ENCODE results near the gene FGD1. TPM values are rescaled to one million over a fixed set of nuclear protein-coding genes. Genes with fewer than 3 reads are reported as not detected.
A peak's percentile ranks its signal among the peaks of the same experiment; 100 is the strongest.

The FGD1 gene
- total and polyA plus RNA-seq, 2 donors (not counting 1 experiment from before 2014, with no cell fraction given): 4.3 to 4.5 TPM

GRCh38 chrX:54483946-54484345, 12.1 kb downstream of the FGD1 start:
- H3K36me3 ChIP-seq (ENCODE audit: control insufficient read depth, insufficient read depth, low read length): no peaks in the 10 kb centered on the region
- H3K4me3 ChIP-seq (replicated peaks in 1 of 4; ENCODE audit: control extremely low read depth in 1 of 4, insufficient read depth in 1 of 4, low read depth in 3 of 4, low read length in 4 of 4): no peak overlapping the region
- H3K27ac ChIP-seq (ENCODE audit: insufficient read depth, low read length): no peak overlapping the region
- peaks cover 7% of the 10 kb centered on the region for H3K4me1 ChIP-seq (ENCODE audit: control insufficient read depth, extremely low read depth, insufficient read depth, low read length)
- TF ChIP-seq, protein P1, sequence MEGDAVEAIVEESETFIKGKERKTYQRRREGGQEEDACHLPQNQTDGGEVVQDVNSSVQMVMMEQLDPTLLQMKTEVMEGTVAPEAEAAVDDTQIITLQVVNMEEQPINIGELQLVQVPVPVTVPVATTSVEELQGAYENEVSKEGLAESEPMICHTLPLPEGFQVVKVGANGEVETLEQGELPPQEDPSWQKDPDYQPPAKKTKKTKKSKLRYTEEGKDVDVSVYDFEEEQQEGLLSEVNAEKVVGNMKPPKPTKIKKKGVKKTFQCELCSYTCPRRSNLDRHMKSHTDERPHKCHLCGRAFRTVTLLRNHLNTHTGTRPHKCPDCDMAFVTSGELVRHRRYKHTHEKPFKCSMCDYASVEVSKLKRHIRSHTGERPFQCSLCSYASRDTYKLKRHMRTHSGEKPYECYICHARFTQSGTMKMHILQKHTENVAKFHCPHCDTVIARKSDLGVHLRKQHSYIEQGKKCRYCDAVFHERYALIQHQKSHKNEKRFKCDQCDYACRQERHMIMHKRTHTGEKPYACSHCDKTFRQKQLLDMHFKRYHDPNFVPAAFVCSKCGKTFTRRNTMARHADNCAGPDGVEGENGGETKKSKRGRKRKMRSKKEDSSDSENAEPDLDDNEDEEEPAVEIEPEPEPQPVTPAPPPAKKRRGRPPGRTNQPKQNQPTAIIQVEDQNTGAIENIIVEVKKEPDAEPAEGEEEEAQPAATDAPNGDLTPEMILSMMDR (conservative IDR thresholded peaks at IDR 0.05 in 1 of 2, IDR thresholded peaks at IDR 0.05 in 1 of 2; ENCODE audit: low read depth in 1 of 2, low read length in 2 of 2): no peak
- TF ChIP-seq EZH2 (IDR thresholded peaks at IDR 0.05; ENCODE audit: low read length, missing control alignments): no peak
- no peak for DNase-seq (ENCODE audit: low read depth in 2 of 2)
- H3K4me2 ChIP-seq (ENCODE audit: extremely low read depth, insufficient read depth, low read length): no peak overlapping the region
- H3K79me2 ChIP-seq (ENCODE audit: control insufficient read depth, insufficient read depth, low read length): peaks cover 5% of the 10 kb centered on the region
- H4K20me1 ChIP-seq (ENCODE audit: control insufficient read depth, extremely low read depth, insufficient read depth, low read length): no peaks in the 10 kb centered on the region
- no peak overlapping the region for H3K9ac ChIP-seq (ENCODE audit: insufficient read depth, low read length)
- H3K9me3 ChIP-seq (ENCODE audit: control insufficient read depth, insufficient read depth, low read depth, low read length): no peaks in the 10 kb centered on the region
- H3K27me3 ChIP-seq (ENCODE audit: control insufficient read depth, insufficient read depth, low read length): no peaks in the 10 kb centered on the region
- no peak overlapping the region for H2AFZ ChIP-seq (ENCODE audit: low read length)

DNA sequence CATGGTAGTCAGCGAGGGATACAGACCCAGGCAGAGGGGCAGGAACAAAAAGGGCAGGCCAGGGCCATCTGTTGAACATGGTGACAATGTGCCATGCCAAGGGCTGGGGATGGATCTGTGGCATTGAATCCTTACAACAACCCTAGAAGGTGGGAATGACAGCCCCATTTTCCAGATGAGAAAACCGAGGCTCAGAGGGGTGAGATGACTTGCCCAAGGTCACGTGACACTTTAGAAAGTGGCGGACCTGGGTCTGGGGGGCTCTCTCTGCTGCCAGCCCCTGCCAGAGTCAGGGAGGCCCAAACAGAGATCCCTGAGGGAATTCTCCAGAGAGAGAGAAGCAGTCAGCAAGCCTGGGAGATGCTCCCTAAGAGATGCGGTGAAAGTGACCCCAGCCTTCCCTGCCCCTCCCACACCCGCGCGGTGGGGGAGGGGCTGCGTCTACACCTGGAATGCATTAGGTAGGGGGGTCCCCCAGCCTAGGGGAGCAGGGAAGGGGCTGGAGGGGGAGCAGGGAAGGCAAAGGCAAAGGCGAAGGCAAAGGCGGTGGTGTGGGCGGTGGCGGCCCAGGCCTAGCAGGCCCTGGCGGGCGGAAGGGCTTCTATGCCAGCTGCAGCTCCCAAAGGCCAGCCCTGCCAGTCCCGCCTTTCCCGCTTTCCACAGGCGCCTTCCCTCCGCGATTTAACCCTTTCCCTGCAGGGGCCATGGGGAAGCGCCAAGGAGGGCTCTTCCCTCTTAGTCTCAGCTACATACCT, 13.0 kb downstream of the FGD1 start:
- Histone ChIP-seq H3K4me1 (ENCODE audit: control insufficient read depth, extremely low read depth, insufficient read depth, low read length) (peaks cover 7% of the 10 kb centered on the region), H4K20me1 (ENCODE audit: control insufficient read depth, extremely low read depth, insufficient read depth, low read length) (no peaks in the 10 kb centered on the region), H3K4me2 (ENCODE audit: extremely low read depth, insufficient read depth, low read length) (peak overlapping the region; percentile 32), H3K36me3 (ENCODE audit: control insufficient read depth, insufficient read depth, low read length) (no peaks in the 10 kb centered on the region), H3K27me3 (ENCODE audit: control insufficient read depth, insufficient read depth, low read length) (no peaks in the 10 kb centered on the region), H2AFZ (ENCODE audit: low read length) (no peak overlapping the region), H3K9ac (ENCODE audit: insufficient read depth, low read length) (no peak overlapping the region), H3K27ac (ENCODE audit: insufficient read depth, low read length) (peak overlapping the region; percentile 58), H3K4me3 (replicated peaks in 1 of 4; ENCODE audit: control extremely low read depth in 1 of 4, insufficient read depth in 1 of 4, low read depth in 3 of 4, low read length in 4 of 4) (peak overlapping the region in 1 of 4 experiments; percentile 14), H3K79me2 (ENCODE audit: control insufficient read depth, insufficient read depth, low read length) (peaks cover 3% of the 10 kb centered on the region), H3K9me3 (ENCODE audit: control insufficient read depth, insufficient read depth, low read depth, low read length) (no peaks in the 10 kb centered on the region)
- TF ChIP-seq, protein P1 (conservative IDR thresholded peaks at IDR 0.05 in 1 of 2, IDR thresholded peaks at IDR 0.05 in 1 of 2; ENCODE audit: low read depth in 1 of 2, low read length in 2 of 2): no peak
- TF ChIP-seq EZH2 (IDR thresholded peaks at IDR 0.05; ENCODE audit: low read length, missing control alignments): no peak
- DNase-seq (ENCODE audit: low read depth in 2 of 2): no peak

GRCh38 chrX:54479136-54480111, 16.6 kb downstream of the FGD1 start:
- Histone ChIP-seq H3K27me3 (ENCODE audit: control insufficient read depth, insufficient read depth, low read length) (no peaks in the 10 kb centered on the region), H3K4me2 (ENCODE audit: extremely low read depth, insufficient read depth, low read length) (no peak overlapping the region), H3K79me2 (ENCODE audit: control insufficient read depth, insufficient read depth, low read length) (no peaks in the 10 kb centered on the region), H3K4me3 (replicated peaks in 1 of 4; ENCODE audit: control extremely low read depth in 1 of 4, insufficient read depth in 1 of 4, low read depth in 3 of 4, low read length in 4 of 4) (no peak overlapping the region), H3K27ac (ENCODE audit: insufficient read depth, low read length) (no peak overlapping the region), H3K9ac (ENCODE audit: insufficient read depth, low read length) (no peak overlapping the region), H3K9me3 (ENCODE audit: control insufficient read depth, insufficient read depth, low read depth, low read length) (no peaks in the 10 kb centered on the region), H3K36me3 (ENCODE audit: control insufficient read depth, insufficient read depth, low read length) (no peaks in the 10 kb centered on the region), H4K20me1 (ENCODE audit: control insufficient read depth, extremely low read depth, insufficient read depth, low read length) (no peaks in the 10 kb centered on the region), H3K4me1 (ENCODE audit: control insufficient read depth, extremely low read depth, insufficient read depth, low read length) (peaks cover 4% of the 10 kb centered on the region), H2AFZ (ENCODE audit: low read length) (no peak overlapping the region)
- TF ChIP-seq EZH2 (IDR thresholded peaks at IDR 0.05; ENCODE audit: low read length, missing control alignments): no peak
- TF ChIP-seq, protein P1 (conservative IDR thresholded peaks at IDR 0.05 in 1 of 2, IDR thresholded peaks at IDR 0.05 in 1 of 2; ENCODE audit: low read depth in 1 of 2, low read length in 2 of 2): no peak
- no peak for DNase-seq (ENCODE audit: low read depth in 2 of 2)

All from fibroblast of lung (primary cell).